ENCODE measurements around the gene SKI.
A peak's percentile ranks its signal among the peaks of the same experiment; 100 is the strongest.

The SKI gene

DNA sequence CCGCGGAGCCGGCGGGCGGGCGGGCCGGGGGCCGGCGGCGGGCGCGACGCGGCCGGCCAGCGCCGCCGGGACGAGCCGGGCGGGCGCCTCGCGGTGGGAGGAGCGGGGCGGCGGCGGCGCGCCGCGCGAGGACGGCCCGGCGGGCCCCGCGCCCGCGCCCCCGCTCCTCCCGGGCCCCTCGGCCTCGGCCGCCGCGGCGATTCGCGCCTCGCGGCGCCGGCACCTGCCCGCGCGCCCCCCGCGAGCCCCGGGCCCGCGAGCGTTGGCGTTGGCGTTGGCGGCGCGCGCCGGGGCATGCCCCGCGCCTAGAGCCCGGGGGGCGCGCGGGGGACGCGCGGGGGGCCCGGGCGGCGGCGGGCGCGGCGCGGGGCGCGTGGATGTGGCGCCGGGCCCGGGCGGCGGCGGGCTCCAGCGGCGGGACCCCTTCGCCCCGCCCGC lies at the start of gene SKI:
Gene SKI, plus strand, starts transcription at position 163 of the 438 bp plus-strand sequence. CDS start 448 bp downstream, outside the sequence.
- TF ChIP-seq YY1 (IDR thresholded peaks at IDR 0.05; ENCODE audit: insufficient read depth, insufficient read length) (no peak), ZNF274 (IDR thresholded peaks at IDR 0.05; ENCODE audit: low read depth, low read length) (no peak), SUZ12 (IDR thresholded peaks at IDR 0.05; ENCODE audit: extremely low read depth, insufficient read depth, insufficient read length) (no peak)

DNA sequence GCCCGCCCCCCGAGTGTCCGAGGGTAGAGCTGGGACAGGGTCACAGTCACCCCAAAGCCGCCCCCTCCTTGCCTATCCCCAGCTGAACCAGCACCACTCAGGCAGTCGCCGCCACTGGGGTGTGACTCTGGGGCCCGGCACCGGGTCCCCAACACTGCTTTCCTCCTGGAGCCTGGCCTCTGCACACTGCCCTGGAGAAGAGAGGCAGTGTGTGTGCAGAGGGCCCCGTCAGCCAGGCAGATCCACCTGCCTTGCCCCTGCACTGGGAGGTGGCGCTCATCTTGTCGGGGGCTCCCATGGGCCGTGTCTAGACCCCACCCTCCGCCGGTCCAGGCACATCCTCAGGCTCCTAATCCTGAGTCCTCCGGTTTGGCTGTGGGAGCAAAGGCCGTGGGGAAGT lies 49.2 kb upstream of the SKI start:
- no peak for TF ChIP-seq YY1 (IDR thresholded peaks at IDR 0.05; ENCODE audit: insufficient read depth, insufficient read length)
- TF ChIP-seq SUZ12 (IDR thresholded peaks at IDR 0.05; ENCODE audit: extremely low read depth, insufficient read depth, insufficient read length): no peak
- no peak for TF ChIP-seq ZNF274 (IDR thresholded peaks at IDR 0.05; ENCODE audit: low read depth, low read length)
- DNase-seq (ENCODE audit: low read depth, low spot score): no peak
- Histone ChIP-seq H3K36me3 (ENCODE audit: insufficient read depth, insufficient read length, low read length) (peaks cover 44% of the 10 kb centered on the region), H3K4me3 (ENCODE audit: insufficient read length, low read depth) (no peak overlapping the region), H3K9ac (ENCODE audit: insufficient read length, low read depth) (no peak overlapping the region), H3K9me3 (ENCODE audit: insufficient read depth, low read length) (no peaks in the 10 kb centered on the region), H3K27me3 (ENCODE audit: insufficient read depth, insufficient read length) (no peaks in the 10 kb centered on the region), H3K4me1 (ENCODE audit: insufficient read depth, insufficient read length) (peaks cover 4% of the 10 kb centered on the region)

More for the DNA sequence above, at the start of gene SKI:
- Histone ChIP-seq H3K9me3 (ENCODE audit: insufficient read depth, low read length) (no peaks in the 10 kb centered on the region), H3K4me3 (ENCODE audit: insufficient read length, low read depth) (peak within 1 kb of the TSS; percentile 76), H3K9ac (ENCODE audit: insufficient read length, low read depth) (peak within 1 kb of the TSS; percentile 92), H3K4me1 (ENCODE audit: insufficient read depth, insufficient read length) (peaks cover 20% of the 10 kb centered on the region), H3K27me3 (ENCODE audit: insufficient read depth, insufficient read length) (peaks cover 8% of the 10 kb centered on the region), H3K36me3 (ENCODE audit: insufficient read depth, insufficient read length, low read length) (peaks cover 39% of the 10 kb centered on the region)
- no peak for DNase-seq (ENCODE audit: low read depth, low spot score)

DNA sequence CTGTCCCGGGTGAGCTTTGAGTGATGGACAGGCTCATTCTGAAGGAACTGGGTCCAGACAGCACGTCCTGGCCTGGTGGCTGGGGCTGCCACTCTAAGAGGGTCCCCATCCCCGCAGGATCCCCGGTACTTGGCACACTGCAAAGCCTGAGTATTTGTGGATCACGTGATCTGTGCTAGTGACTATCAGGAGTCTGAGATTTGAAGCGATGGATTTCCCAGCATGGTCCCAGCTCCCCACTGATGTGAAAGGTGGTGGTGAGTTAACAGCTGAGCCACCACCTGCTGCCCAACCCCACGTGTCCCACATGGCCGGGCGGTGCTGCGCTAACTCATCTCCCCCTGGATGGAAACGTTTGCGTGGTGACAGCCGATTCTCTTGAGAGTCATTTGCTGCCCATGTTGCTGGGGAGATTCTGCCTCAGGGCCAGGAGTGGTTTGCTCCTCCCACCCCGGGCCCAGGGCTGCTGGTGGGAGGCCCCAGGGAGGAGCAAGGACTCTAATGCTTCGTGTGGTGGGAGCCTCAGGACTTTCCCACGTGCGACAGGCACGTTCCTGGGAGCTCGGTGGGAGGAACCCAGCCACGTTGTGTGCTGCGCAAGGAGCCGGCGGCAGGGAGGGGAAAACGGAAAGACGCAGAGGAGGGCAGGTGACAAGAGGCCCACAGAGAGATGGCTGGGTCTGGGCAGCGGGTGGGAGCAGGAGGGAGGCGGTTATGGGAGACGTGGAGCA lies 48.7 kb upstream of the SKI start:
- DNase-seq (ENCODE audit: low read depth, low spot score): no peak
- TF ChIP-seq SUZ12 (IDR thresholded peaks at IDR 0.05; ENCODE audit: extremely low read depth, insufficient read depth, insufficient read length) (no peak), YY1 (IDR thresholded peaks at IDR 0.05; ENCODE audit: insufficient read depth, insufficient read length) (no peak)
- Histone ChIP-seq H3K9me3 (ENCODE audit: insufficient read depth, low read length) (no peaks in the 10 kb centered on the region), H3K36me3 (ENCODE audit: insufficient read depth, insufficient read length, low read length) (peaks cover 45% of the 10 kb centered on the region), H3K4me1 (ENCODE audit: insufficient read depth, insufficient read length) (peaks cover 3% of the 10 kb centered on the region), H3K9ac (ENCODE audit: insufficient read length, low read depth) (no peak overlapping the region), H3K4me3 (ENCODE audit: insufficient read length, low read depth) (no peak overlapping the region), H3K27me3 (ENCODE audit: insufficient read depth, insufficient read length) (no peaks in the 10 kb centered on the region)

DNA sequence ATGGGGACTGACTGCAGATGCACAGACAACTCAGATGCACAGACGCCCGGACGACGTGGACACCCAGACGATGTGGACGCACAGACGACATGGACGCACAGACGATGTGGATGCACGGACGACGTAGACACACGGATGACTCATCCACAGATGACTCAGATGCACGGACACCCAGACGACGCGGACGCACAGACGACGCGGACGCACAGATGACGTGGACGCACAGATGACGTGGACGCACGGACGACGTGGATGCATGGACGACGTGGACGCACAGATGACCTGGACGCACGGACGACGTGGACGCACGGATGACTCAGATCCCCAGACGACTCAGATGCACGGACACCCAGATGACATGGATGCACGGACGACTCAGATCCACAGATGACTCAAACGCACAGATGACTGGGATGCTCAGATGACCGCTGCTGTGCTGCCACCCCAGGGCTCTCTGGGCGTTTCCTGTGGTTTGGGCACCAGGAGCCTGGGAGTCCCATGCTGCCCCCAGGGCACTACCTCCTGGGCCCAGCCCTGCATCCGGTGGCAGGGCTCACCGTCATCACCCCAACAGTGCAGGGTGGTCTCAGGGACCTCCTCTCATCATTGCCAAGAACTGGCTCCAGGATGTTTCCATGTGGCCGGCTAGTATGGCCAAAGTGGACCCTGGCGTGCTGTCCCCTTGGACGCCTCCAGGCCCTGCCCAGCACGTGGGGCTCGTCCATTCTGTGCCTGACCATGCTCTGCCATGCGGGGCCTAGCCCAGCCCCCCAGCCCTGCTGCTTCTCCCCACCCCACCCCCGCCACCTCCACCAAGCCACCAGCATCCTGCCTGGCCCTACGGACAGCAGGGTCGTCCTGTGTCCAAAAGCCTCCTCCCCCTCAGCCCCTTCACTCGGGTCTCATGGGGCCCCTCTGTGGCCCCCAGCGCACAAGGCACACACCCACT lies 47.5 kb upstream of the SKI start:
- no peak overlapping the region for H3K9ac ChIP-seq (ENCODE audit: insufficient read length, low read depth)
- no peaks in the 10 kb centered on the region for H3K9me3 ChIP-seq (ENCODE audit: insufficient read depth, low read length)
- DNase-seq (ENCODE audit: low read depth, low spot score): no peak
- no peak overlapping the region for H3K4me3 ChIP-seq (ENCODE audit: insufficient read length, low read depth)
- peaks cover 47% of the 10 kb centered on the region for H3K36me3 ChIP-seq (ENCODE audit: insufficient read depth, insufficient read length, low read length)
- peaks cover 2% of the 10 kb centered on the region for H3K4me1 ChIP-seq (ENCODE audit: insufficient read depth, insufficient read length)
- no peaks in the 10 kb centered on the region for H3K27me3 ChIP-seq (ENCODE audit: insufficient read depth, insufficient read length)
- TF ChIP-seq SUZ12 (IDR thresholded peaks at IDR 0.05; ENCODE audit: extremely low read depth, insufficient read depth, insufficient read length) (no peak), ZNF274 (IDR thresholded peaks at IDR 0.05; ENCODE audit: low read depth, low read length) (no peak), YY1 (IDR thresholded peaks at IDR 0.05; ENCODE audit: insufficient read depth, insufficient read length) (no peak)

DNA sequence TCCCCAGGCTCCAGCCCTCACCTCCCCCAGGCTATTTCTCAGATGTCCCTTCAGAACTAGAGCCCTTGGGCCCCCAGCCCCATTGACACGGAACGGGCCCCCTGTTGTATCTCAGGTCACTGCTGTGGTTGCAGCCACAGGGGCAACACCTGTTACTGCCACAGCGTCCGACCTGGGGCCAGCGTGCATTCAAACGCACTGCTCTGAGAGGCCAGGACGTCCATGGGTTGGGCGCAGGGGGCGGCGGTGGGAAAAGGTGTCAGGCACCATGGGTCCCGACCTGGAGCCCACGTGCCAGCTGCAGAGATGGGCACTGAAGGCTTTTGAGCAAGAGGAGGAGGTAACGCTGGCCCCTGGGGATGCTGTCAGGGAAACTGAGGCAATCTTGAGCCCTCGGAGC lies 46.8 kb upstream of the SKI start:
- no peaks in the 10 kb centered on the region for H3K9me3 ChIP-seq (ENCODE audit: insufficient read depth, low read length)
- H3K36me3 ChIP-seq (ENCODE audit: insufficient read depth, insufficient read length, low read length): peaks cover 47% of the 10 kb centered on the region
- TF ChIP-seq SUZ12 (IDR thresholded peaks at IDR 0.05; ENCODE audit: extremely low read depth, insufficient read depth, insufficient read length) (no peak), YY1 (IDR thresholded peaks at IDR 0.05; ENCODE audit: insufficient read depth, insufficient read length) (no peak), ZNF274 (IDR thresholded peaks at IDR 0.05; ENCODE audit: low read depth, low read length) (no peak)
- H3K27me3 ChIP-seq (ENCODE audit: insufficient read depth, insufficient read length): no peaks in the 10 kb centered on the region
- H3K4me1 ChIP-seq (ENCODE audit: insufficient read depth, insufficient read length): peaks cover 2% of the 10 kb centered on the region
- H3K4me3 ChIP-seq (ENCODE audit: insufficient read length, low read depth): no peak overlapping the region
- DNase-seq (ENCODE audit: low read depth, low spot score): no peak
- H3K9ac ChIP-seq (ENCODE audit: insufficient read length, low read depth): no peak overlapping the region

DNA sequence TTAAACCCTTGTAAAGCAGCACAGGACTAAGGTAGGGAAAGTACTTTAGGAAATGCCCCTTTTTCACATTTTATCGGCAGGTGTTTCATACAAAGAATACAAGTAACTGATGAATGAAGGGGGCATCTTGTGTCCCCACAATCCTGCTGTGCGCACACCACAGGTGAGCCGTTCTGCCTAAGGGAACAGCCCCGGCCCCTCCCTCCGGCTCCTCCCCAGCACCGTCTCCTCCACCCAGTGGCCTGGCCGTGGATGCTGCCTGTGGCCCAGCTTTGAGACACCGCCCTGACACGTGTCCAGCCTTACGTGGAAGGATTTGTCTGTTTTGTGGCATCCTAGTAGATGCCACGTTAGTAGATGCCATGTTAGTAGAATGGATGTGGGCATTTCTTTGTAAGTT lies 46.4 kb upstream of the SKI start:
- Histone ChIP-seq H3K36me3 (ENCODE audit: insufficient read depth, insufficient read length, low read length) (peaks cover 50% of the 10 kb centered on the region), H3K27me3 (ENCODE audit: insufficient read depth, insufficient read length) (no peaks in the 10 kb centered on the region), H3K9me3 (ENCODE audit: insufficient read depth, low read length) (no peaks in the 10 kb centered on the region), H3K4me1 (ENCODE audit: insufficient read depth, insufficient read length) (peaks cover 2% of the 10 kb centered on the region), H3K4me3 (ENCODE audit: insufficient read length, low read depth) (no peak overlapping the region), H3K9ac (ENCODE audit: insufficient read length, low read depth) (no peak overlapping the region)
- no peak for DNase-seq (ENCODE audit: low read depth, low spot score)
- TF ChIP-seq ZNF274 (IDR thresholded peaks at IDR 0.05; ENCODE audit: low read depth, low read length): no peak
- TF ChIP-seq SUZ12 (IDR thresholded peaks at IDR 0.05; ENCODE audit: extremely low read depth, insufficient read depth, insufficient read length): no peak
- no peak for TF ChIP-seq YY1 (IDR thresholded peaks at IDR 0.05; ENCODE audit: insufficient read depth, insufficient read length)

DNA sequence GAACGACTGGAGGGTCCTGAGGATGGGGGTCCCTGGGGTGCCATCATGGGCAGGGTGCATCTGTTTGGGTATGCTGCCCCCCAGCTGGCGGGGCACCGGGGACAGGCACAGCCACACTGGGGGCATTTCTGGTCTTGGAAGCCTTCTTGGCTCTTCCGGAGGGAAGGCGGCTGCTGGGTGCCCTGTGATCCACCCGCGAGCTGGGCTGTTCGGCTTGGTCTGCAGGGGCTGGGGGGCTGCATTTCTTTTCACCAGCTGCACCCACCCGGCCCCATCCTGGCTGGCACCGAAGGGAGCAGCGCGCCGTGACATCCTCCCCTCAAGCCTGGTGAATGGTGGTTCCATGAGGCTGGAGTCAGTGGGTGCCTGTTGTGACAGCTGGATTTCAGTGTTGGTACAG lies 45.7 kb upstream of the SKI start:
- no peak overlapping the region for H3K9ac ChIP-seq (ENCODE audit: insufficient read length, low read depth)
- H3K27me3 ChIP-seq (ENCODE audit: insufficient read depth, insufficient read length): no peaks in the 10 kb centered on the region
- TF ChIP-seq SUZ12 (IDR thresholded peaks at IDR 0.05; ENCODE audit: extremely low read depth, insufficient read depth, insufficient read length) (no peak), ZNF274 (IDR thresholded peaks at IDR 0.05; ENCODE audit: low read depth, low read length) (no peak), YY1 (IDR thresholded peaks at IDR 0.05; ENCODE audit: insufficient read depth, insufficient read length) (no peak)
- DNase-seq (ENCODE audit: low read depth, low spot score): no peak
- H3K4me1 ChIP-seq (ENCODE audit: insufficient read depth, insufficient read length): peaks cover 2% of the 10 kb centered on the region
- H3K9me3 ChIP-seq (ENCODE audit: insufficient read depth, low read length): no peaks in the 10 kb centered on the region
- H3K4me3 ChIP-seq (ENCODE audit: insufficient read length, low read depth): no peak overlapping the region
- H3K36me3 ChIP-seq (ENCODE audit: insufficient read depth, insufficient read length, low read length): peaks cover 53% of the 10 kb centered on the region
